Ovary (tissue), 9 donors: ENCODE data around the gene OOEP. TPM values are rescaled to one million over a fixed set of nuclear protein-coding genes. Genes with fewer than 3 reads are reported as not detected.

Source experiments
- DNase-seq, 5 donors: peaks; one replicate each; pipeline ENCODE4 v3.0.0-alpha.2; 2019 to 2020
- H3K27ac ChIP-seq, 2 donors: fragments of 200-600 bp; one replicate each; pipeline versions ENCODE4 v1.5.1 to v1.8.0; 2019 to 2022
- H3K27me3 ChIP-seq: fragments of 200-600 bp; one replicate; pipeline ENCODE4 v1.8.0; 2022
- H3K36me3 ChIP-seq: fragments of 200-600 bp; sonication (generic); one replicate; pipeline ENCODE4 v1.5.1; 2019
- H3K4me1 ChIP-seq: one replicate; pipeline ENCODE4 v1.8.1; 2013; ENCODE audit warnings: mild to moderate bottlenecking, moderate library complexity; ENCODE audit not compliant: insufficient read depth
- H3K4me3 ChIP-seq: fragments of 200-600 bp; sonication (generic); one replicate; pipeline ENCODE4 v1.5.1; 2017
- H3K9me3 ChIP-seq, 2 donors: fragments of 200-600 bp in 1 of 2; sonication (generic) in 1 of 2; one replicate each; pipeline versions ENCODE4 v1.5.1 to v1.8.1; 2013 to 2019; ENCODE audit warnings: mild to moderate bottlenecking in 1 of 2, moderate library complexity in 1 of 2
- CTCF ChIP-seq, 3 donors: fragments of 450-650 bp in 2 of 3; fragments of 200-600 bp in 1 of 3; IDR thresholded peaks; one replicate each; pipeline versions ENCODE4 v1.5.1 to v1.8.0; 2016 to 2022; ENCODE audit warnings: antibody characterized with exemption in 3 of 3, mild to moderate bottlenecking in 1 of 3
- EP300 ChIP-seq: sonication (generic); formaldehyde crosslinking; IDR thresholded peaks from one replicate; pipeline ENCODE4 v1.6.1; 2017; ENCODE audit warnings: antibody characterized with exemption
- POLR2A ChIP-seq: fragments of 450-650 bp; IDR thresholded peaks from one replicate; pipeline ENCODE4 v1.6.1; 2017; ENCODE audit warnings: antibody characterized with exemption, mild to moderate bottlenecking, moderate library complexity
- WGBS, 3 donors: extraction: QIAGEN DNeasy Blood & Tissue Kit in 1 of 3; methylation state at CpG; one replicate each; pipeline versions ENCODE4 v1.1.5 to v1.1.7; 2013 to 2017; 5-methylcytosine and 5-hydroxymethylcytosine counted together
- intact Hi-C, 4 donors: fragments of 100-400 bp; cut with DNase I; formaldehyde crosslinking; loops; one replicate each; pipeline versions ENCODE4 v1.11.0 to v1.15.1; 2022 to 2023
- polyA plus RNA-seq, 2 donors: library from polyadenylated mRNA; stranded (reverse); fragments of 200-250 nt in 1 of 2; fragments of 350-450 nt in 1 of 2; fragmentation: Illumina TruSeq in 1 of 2; extraction: RNeasy Lipid Tissue Mini Kit (QIAGEN cat#74804) in 1 of 2; gene quantifications; one replicate each; pipeline ENCODE4 v1.2.3, GENCODE V29; 2013 to 2014
- total RNA-seq, 7 donors: library from RNA; depleted of rRNA in 2 of 7; stranded (reverse); fragments of >200 nt in 2 of 7; fragmentation: NEBNext Ultra II Directional in 3 of 7; extraction: Animal tissue kit (Norgen Biotek cat#: 25700) in 3 of 7; gene quantifications; one replicate each; pipeline versions ENCODE4 v1.1.0 to v1.2.4, GENCODE V29; 2016 to 2023
- donor health status: DM: no; HTN: no; CAD: no; lungs with moderate emphysema.
- donor health status: DM: no; HTN: no; CAD: no.
- donor health status: Bipolar disorder and iron deficiency.
- donor health status: DM: yes; HTN: yes; CAD: no.
- donor health status: DM: no; HTN: no; CAD: no.
- donor health status: DM: yes; HTN: yes; CAD: no.

Gene OOEP
- total and polyA plus RNA-seq, 9 donors: 0.25 to 1.5 (median 0.56) TPM; not detected in 5

GRCh38 chr6:73391675-73392074, 22.0 kb upstream of the OOEP start:
- intact Hi-C loops: no loop called here
- H3K27me3 ChIP-seq: no peaks in the 10 kb centered on the region
- no peak overlapping the region for H3K4me3 ChIP-seq
- no peaks in the 10 kb centered on the region for H3K36me3 ChIP-seq
- no peaks in the 10 kb centered on the region for H3K4me1 ChIP-seq
- no peaks in the 10 kb centered on the region for H3K9me3 ChIP-seq
- no peak for DNase-seq
- H3K27ac ChIP-seq: no peak overlapping the region
- WGBS, 3 donors: 85 to 93% (median 91%) methylated on average over 2 of the region's 2 CpGs
- TF ChIP-seq POLR2A (no peak), EP300 (no peak), CTCF (IDR thresholded peaks at IDR 0.05) (no peak)

- Histone ChIP-seq H3K27ac (no peak overlapping the region), H3K27me3 (no peaks in the 10 kb centered on the region), H3K4me3 (no peak overlapping the region), H3K9me3 (no peaks in the 10 kb centered on the region), H3K4me1 (no peaks in the 10 kb centered on the region), H3K36me3 (no peaks in the 10 kb centered on the region)
- WGBS, 3 donors: 86 to 90% (median 87%) methylated on average over 10 of the region's 10 CpGs
- intact Hi-C loops: no loop called here
- no peak for DNase-seq
- TF ChIP-seq CTCF (IDR thresholded peaks at IDR 0.05) (no peak), EP300 (no peak), POLR2A (no peak)
These were observed 20.2 kb upstream of the OOEP start for GRCh38 chr6:73389854-73390253.

- intact Hi-C loops: no loop called here
- H3K36me3 ChIP-seq: no peaks in the 10 kb centered on the region
- H3K27ac ChIP-seq: no peak overlapping the region
- TF ChIP-seq POLR2A (no peak), EP300 (no peak), CTCF (IDR thresholded peaks at IDR 0.05) (no peak)
- no peaks in the 10 kb centered on the region for H3K27me3 ChIP-seq
- peak in 3 of 5 donors; percentile 22 to 43 (median 24) for DNase-seq
- no peaks in the 10 kb centered on the region for H3K4me1 ChIP-seq
- WGBS, 3 donors: 3 to 4% (median 3%) methylated on average over 37 to 38 of the region's 38 CpGs
- no peaks in the 10 kb centered on the region for H3K9me3 ChIP-seq
- H3K4me3 ChIP-seq: peak overlapping the region; percentile 29
These were observed 19.3 kb upstream of the OOEP start for GRCh38 chr6:73388800-73389512.

- H3K9me3 ChIP-seq: no peaks in the 10 kb centered on the region
- H3K4me1 ChIP-seq: no peaks in the 10 kb centered on the region
- WGBS, 3 donors: 25 to 42% (median 31%) methylated on average over 4 of the region's 4 CpGs
- no peaks in the 10 kb centered on the region for H3K27me3 ChIP-seq
- H3K27ac ChIP-seq: no peak overlapping the region
- H3K36me3 ChIP-seq: no peaks in the 10 kb centered on the region
- intact Hi-C loops: no loop called here
- H3K4me3 ChIP-seq: peak overlapping the region; percentile 29
- no peak for TF ChIP-seq EP300
- no peak for TF ChIP-seq CTCF (IDR thresholded peaks at IDR 0.05)
- TF ChIP-seq POLR2A: no peak
- DNase-seq: no peak
These were observed 18.7 kb upstream of the OOEP start for GRCh38 chr6:73388433-73388799.
